GM21786 (cell line): ENCODE data around the gene BACH2.

Experiments
- ATAC-seq: cut with Tn5 transposase; IDR thresholded peaks from one replicate; pipeline ENCODE4 v1.9.1; 2021; ENCODE audit not compliant: unreplicated experiment

The BACH2 gene

GRCh38 chr6:90162648-90163387 lies 133.8 kb downstream of the BACH2 start:
- ATAC-seq, result no peak

GRCh38 chr6:90160013-90160412 lies 136.6 kb downstream of the BACH2 start:
- ATAC-seq, result no peak

GRCh38 chr6:90159452-90159851 lies 137.2 kb downstream of the BACH2 start:
- ATAC-seq, result no peak

GRCh38 chr6:90158936-90159335 lies 137.7 kb downstream of the BACH2 start:
- no peak for ATAC-seq

GRCh38 chr6:90157441-90157840 lies 139.2 kb downstream of the BACH2 start:
- ATAC-seq, result no peak

GRCh38 chr6:90156861-90157260 lies 139.8 kb downstream of the BACH2 start:
- ATAC-seq, result no peak

- no peak for ATAC-seq
Measured at GRCh38 chr6:90154755-90155470, 141.7 kb downstream of the BACH2 start.

- ATAC-seq, result no peak
Measured at GRCh38 chr6:90151576-90152422, 144.8 kb downstream of the BACH2 start.

- ATAC-seq, result no peak
Measured at GRCh38 chr6:90149280-90149679, 147.4 kb downstream of the BACH2 start.

GRCh38 chr6:90148867-90149266 lies 147.8 kb downstream of the BACH2 start:
- no peak for ATAC-seq

- no peak for ATAC-seq
Measured at GRCh38 chr6:90146921-90147649, 149.6 kb downstream of the BACH2 start.

- no peak for ATAC-seq
Measured at GRCh38 chr6:90146024-90146423, 150.6 kb downstream of the BACH2 start.

- ATAC-seq, result no peak
Measured at GRCh38 chr6:90144928-90145555, 151.6 kb downstream of the BACH2 start.

GRCh38 chr6:90144396-90144795 lies 152.2 kb downstream of the BACH2 start:
- peak; percentile 79 for ATAC-seq

GRCh38 chr6:90140683-90141082 lies 156.0 kb downstream of the BACH2 start:
- ATAC-seq, result no peak

- no peak for ATAC-seq
Measured at GRCh38 chr6:90139272-90139817, 157.3 kb downstream of the BACH2 start.

GRCh38 chr6:90136837-90137568 lies 159.6 kb downstream of the BACH2 start:
- no peak for ATAC-seq

- no peak for ATAC-seq
Measured at GRCh38 chr6:90136176-90136575, 160.5 kb downstream of the BACH2 start.

GRCh38 chr6:90135667-90136066 lies 161.0 kb downstream of the BACH2 start:
- no peak for ATAC-seq
